C4-2B (cell line): ENCODE data around the gene FRMD4A.

ENCODE experiments used
- ZFX ChIP-seq: fragments of 450-650 bp; IDR thresholded peaks from 2 replicates; pipeline ENCODE4 v1.6.1; 2017
- TF ChIP-seq, protein P1 (sequence below): fragments of 450-650 bp; conservative IDR thresholded peaks from 2 replicates; pipeline ENCODE4 v1.5.1; 2017; ENCODE audit warnings: mild to moderate bottlenecking

DNA sequence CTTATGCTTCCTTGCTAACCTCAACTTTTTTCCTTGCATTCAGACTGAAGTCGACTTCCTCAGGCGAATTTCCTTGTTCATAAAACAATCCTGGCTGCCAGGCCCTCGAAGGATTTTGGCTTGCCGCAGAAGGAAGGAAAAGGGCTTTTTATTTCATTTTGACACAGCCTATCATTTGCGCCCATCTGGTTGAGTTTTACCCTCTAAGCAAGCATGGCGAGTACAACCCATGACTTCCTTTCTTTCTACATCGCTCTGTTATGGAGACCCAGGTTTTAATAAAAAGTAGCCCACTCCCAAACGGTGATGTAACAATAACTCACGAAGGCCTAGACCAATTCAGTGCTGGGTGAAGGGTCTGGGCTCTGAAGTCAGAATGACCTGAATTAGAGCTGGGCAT, 634.7 kb downstream of the FRMD4A start:
- TF ChIP-seq, protein P1, sequence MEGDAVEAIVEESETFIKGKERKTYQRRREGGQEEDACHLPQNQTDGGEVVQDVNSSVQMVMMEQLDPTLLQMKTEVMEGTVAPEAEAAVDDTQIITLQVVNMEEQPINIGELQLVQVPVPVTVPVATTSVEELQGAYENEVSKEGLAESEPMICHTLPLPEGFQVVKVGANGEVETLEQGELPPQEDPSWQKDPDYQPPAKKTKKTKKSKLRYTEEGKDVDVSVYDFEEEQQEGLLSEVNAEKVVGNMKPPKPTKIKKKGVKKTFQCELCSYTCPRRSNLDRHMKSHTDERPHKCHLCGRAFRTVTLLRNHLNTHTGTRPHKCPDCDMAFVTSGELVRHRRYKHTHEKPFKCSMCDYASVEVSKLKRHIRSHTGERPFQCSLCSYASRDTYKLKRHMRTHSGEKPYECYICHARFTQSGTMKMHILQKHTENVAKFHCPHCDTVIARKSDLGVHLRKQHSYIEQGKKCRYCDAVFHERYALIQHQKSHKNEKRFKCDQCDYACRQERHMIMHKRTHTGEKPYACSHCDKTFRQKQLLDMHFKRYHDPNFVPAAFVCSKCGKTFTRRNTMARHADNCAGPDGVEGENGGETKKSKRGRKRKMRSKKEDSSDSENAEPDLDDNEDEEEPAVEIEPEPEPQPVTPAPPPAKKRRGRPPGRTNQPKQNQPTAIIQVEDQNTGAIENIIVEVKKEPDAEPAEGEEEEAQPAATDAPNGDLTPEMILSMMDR: no peak
- no peak for TF ChIP-seq ZFX
